Gastroesophageal sphincter (tissue), 3 donors: ENCODE results near the gene GPR162.

ENCODE experiments used
- CTCF ChIP-seq, 4 experiments: fragments of 200-600 bp in 2 of 4; fragments of 450-650 bp in 2 of 4; sonication (generic) in 1 of 4; IDR thresholded peaks; one replicate each; pipeline ENCODE4 v1.5.1; 2017 to 2019; ENCODE audit warnings: antibody characterized with exemption in 4 of 4, mild to moderate bottlenecking in 2 of 4, moderate library complexity in 2 of 4
- POLR2A ChIP-seq, 2 donors: fragments of 450-650 bp; IDR thresholded peaks; one replicate each; pipeline ENCODE4 v1.6.1; 2017; ENCODE audit warnings: antibody characterized with exemption in 2 of 2, mild to moderate bottlenecking in 2 of 2, moderate library complexity in 1 of 2
- POLR2AphosphoS5 ChIP-seq: sonication (generic); formaldehyde crosslinking; IDR thresholded peaks from one replicate; pipeline ENCODE4 v1.6.1; 2017; ENCODE audit warnings: antibody characterized with exemption

- TF ChIP-seq CTCF (IDR thresholded peaks at IDR 0.05) (no peak), POLR2AphosphoS5 (no peak), POLR2A (IDR thresholded peaks at IDR 0.05) (no peak)
These were observed 12.6 kb downstream of the GPR162 start for GRCh38 chr12:6834254-6834653.
